Cerebellar nuclear complex (tissue), 1 donor: Measurements from ENCODE around the gene HSD17B8.

Source experiments
- DNase-seq, 2 experiments: peaks; one replicate each; lab custom pipeline; 2025; lab: John Stamatoyannopoulos, UW

The HSD17B8 gene

GRCh38 chr6:33204415-33205190, at the start of gene HSD17B8:
Gene HSD17B8 (plus strand): TSS chr6:33204655. CDS start chr6:33204669, 14 bp downstream.
- DNase-seq: peak in 1 of 2 experiments; percentile 47

DNA sequence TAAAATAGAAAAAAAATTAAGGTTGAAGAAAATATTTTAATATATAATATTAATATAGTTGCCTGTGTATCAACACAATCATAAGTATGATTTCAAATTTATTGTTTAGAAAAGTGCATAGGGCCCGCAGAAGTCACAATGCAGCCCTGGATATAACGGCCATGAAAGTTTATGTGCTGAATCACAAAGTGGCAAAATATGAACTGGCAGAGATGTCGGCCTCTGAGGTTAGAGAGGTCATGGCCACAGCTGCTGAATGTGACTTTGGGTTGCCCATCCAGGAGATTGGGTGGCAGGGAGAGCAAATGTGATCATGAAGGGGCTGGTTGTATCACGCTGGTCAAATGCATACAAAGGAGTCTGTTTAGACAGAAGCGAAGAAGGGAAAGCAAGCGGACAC, 47.9 kb upstream of the HSD17B8 start:
- no peak for DNase-seq

GRCh38 chr6:33156964-33157363, 47.5 kb upstream of the HSD17B8 start:
- no peak for DNase-seq

- DNase-seq: no peak
Observed at GRCh38 chr6:33160096-33160495, 44.4 kb upstream of the HSD17B8 start.

- DNase-seq: no peak
Observed at GRCh38 chr6:33160728-33161344, 43.6 kb upstream of the HSD17B8 start.

DNA sequence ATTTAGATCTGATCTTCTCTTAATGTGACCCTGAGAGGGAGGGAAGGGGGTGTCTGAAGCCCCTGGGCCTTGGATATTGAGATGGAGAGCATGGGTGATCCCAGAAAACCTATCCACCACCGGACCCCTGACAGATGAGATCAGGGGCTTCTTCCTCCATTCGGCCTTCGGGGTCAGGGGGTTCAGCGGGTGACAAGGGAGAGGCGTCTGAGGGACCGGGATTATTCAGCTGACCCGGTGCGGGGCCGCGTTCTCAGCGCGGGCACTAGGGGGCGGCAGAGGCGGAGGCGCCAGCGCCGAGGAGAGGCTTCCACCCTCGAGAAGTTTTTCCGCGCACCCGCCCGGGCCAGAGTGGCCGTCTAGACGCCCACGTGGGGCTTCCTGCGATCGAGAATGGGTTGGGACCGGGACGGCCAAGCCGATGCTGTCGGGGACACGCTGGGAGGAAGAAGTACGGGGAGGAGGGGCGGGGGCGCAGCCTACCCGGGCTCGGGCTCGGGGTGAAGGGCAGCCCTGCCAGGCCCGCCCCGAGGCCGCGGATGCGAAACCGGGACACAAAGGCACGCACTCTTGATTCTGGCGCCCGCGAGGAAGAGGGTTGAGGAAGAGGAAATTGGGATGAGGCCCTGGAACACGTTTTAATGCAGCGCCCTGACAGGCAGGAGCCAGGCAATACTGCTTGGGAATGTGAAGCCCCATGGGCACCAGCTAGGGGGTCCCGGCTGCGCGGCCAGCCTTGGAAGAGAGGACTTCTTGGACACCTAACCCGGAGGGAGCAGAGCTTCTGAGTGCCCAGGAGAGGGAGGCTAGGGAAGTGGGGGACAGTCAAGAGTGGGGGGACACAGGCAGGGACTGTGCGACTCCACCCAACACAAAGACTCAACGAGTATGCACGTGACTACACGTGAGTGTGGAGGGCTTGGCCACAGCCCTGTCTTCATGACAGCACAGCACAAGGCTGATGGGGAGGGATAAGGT, 42.8 kb upstream of the HSD17B8 start:
- no peak for DNase-seq

DNA sequence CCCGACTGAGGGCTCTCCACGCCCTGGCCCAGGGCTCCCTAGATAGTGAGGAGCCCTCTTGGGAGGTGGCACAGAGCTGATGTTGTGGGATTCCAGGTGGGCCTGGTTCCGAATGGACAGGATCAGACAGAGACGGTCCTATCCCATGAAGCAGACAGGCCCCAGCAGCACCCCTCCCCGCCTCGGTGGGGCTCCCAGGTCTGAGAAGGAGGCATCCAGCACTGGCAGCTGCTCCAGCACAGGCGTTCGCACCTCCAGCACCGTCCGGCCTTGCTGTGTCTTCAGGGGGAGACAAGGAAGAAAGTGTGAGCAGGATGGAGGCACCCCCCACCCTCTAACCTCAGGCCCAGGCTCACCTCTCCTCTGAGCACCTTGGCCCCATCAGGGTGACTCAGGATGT, 40.9 kb upstream of the HSD17B8 start:
- no peak for DNase-seq

DNA sequence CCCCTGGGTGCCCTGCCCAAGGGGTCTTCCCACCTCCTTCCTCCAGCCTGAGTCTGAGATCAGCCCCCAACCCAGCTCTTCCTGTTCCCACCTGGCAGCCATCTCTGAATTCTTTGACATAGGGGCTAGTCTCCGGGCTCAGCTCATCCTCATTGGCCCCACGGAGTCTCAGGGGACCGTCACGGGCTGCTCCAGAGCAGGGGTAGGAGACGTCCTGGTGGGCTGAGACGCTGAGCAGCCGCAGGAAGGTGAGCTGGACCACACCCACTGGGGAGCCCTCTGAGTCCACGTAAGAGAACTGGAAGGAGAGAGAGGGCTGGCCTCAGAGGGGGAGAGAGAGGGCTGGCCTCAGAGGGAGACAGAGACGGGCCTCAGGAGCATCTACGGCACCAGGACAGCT, 40.3 kb upstream of the HSD17B8 start:
- no peak for DNase-seq

DNA sequence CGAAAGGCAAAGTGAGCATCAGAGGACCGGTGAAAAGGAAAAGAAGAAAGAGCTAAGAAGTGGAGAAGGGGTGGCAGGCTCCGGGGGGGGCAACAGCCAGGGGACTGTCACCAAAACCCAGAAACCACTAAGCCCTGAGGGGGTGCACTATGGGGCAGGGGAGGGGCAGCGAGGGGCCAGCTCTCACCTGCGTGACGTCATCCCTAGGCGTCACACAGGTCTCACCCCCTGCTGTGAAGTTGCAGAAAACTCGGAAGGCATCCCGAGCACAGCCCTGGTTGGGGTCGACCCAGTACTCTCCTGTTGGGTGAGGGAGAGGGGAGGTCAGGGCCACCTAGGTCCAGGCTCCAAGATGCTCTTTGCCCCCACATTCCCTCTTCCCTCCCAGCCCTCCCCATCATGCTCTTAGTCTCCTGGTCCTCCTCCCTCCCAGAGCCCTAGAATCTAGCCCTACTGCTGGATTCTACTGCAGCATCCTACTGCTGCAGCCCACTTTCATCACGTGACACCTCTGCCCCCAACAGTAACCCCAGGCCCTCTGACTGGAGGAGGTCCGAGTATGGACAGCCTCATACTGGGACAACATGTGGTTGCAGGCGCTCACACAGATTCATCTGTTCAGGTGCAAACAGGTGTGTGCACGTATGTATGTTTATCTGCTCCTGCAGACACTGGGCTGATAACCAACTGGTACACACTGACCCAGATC, 39.6 kb upstream of the HSD17B8 start:
- no peak for DNase-seq

- DNase-seq: no peak
Observed at GRCh38 chr6:33165581-33166258, 38.7 kb upstream of the HSD17B8 start.

DNA sequence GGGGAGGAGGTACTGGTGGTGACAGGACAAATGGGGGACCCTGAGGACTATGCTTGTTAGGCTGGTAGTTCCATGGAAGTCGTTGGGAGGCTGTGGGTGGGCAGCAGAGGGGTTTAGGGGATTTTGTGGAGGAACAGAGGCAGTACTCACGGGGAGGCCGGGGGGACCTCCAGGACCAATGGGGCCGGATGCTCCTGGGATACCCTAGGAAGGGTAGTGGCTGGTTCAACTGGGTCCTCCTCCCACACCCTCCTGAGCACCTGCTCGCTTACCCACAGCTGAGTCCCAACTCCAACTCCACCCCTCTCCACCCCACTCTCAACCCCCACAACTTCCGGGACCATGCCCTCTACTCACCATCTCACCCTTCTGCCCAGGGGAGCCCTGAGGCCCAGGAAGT, 38.1 kb upstream of the HSD17B8 start:
- no peak for DNase-seq

- DNase-seq: no peak
Observed at GRCh38 chr6:33166811-33167210, 37.6 kb upstream of the HSD17B8 start.

DNA sequence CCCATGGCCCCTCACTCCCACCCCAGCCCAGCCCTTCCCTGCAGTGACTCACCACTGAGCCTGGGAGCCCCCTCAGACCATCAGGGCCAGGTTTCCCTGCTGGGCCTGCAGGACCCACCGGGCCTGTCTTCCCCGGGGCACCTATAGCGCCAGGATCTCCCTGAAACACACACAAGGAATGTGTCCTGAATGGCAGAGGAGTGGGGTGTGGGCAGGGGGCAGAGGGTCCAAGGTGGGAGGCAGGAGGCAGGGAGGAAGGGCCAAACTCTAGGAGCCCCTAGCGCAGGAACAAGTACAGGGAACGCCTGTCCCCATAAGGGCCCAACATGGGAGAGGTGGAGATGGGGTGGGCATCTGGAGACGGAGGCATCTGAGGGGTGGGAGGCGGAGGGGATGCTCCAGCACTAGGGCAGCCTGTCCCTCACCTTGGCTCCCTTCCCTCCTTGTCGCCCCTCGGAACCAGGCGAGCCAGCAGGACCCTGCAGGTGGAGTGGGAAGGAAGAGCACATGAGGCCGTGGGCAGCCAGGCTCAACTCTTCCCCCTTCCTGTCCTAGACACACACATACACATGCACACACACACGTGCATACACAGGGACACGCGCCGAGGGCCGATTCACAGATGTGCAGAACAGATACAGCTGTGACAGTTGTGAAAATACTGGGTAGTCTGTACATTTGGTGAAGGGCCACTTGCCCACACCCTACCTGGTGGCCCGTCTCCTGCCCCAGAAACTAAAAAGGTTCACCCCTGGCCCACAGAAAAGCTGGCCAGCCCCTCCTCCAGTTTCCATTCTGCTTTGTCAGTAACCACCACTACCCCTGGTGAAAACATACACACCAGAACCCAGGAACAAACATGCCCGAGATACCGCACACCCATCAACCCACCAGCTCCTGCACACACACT, 36.8 kb upstream of the HSD17B8 start:
- DNase-seq: no peak

DNA sequence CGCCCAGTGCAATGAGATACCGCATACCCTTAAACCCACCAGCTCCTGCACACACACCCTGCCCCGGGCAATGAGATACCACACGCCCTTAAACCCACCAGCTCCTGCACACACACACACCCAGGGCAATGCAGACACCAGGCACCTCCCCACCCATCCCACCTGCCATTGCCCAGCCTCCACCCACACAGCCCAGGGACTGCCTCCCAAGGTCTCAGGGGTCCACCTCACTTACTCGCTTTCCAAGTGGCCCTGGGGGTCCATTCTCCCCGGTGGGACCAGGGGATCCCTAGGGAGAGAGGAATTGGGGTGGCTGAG, 36.2 kb upstream of the HSD17B8 start:
- DNase-seq: no peak

GRCh38 chr6:33168639-33169038, 35.8 kb upstream of the HSD17B8 start:
- DNase-seq: no peak

GRCh38 chr6:33169291-33170175, 34.9 kb upstream of the HSD17B8 start:
- no peak for DNase-seq

DNA sequence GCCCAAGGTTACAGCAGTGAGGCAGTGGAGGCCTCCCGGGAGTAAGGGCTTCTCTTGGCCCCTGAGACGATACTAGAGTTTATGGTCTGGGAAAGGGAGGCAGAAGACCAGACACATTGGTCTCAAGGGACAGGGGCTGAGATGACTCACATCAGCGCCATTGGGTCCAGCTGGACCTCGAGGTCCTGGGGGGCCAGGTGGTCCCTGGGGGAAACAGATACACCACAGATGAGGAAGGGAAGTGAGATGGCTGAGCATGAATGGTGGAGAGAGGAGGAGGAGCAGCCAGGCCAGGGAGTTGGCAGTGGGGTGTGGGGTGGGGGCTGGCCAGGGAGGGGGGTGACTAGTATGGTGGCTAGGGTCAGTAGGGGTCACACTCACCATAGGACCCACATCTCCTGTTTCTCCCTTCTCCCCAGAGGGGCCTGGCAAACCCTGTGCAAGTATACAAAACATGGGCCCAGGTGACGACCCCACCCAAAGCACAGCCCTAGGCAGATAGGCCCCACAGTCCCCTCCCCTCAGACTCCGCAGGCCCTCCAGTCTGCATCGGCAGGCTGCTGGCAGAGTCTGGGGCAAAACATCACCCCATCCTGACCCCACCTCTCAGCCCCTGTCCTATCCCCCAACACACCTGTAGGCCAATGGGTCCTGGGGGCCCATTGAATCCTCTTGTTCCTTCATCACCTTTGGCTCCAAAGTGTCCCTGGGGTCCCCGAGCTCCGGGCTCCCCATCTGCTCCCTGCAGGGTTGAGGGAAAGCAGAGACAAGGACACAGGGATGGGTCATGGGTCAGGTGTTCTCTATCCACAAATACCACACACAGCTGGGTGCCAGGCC, 34.1 kb upstream of the HSD17B8 start:
- DNase-seq: no peak
